ENCODE measurements around the gene CCDC188.

GRCh38 chr22:20099099-20099711 is 51.6 kb downstream of the CCDC188 start:
- TF ChIP-seq CTCF (conservative IDR thresholded peaks at IDR 0.05; ENCODE audit: low read depth, low read length) (no peak), EZH2 (IDR thresholded peaks at IDR 0.05; ENCODE audit: low read length, unreplicated experiment) (no peak)

Data from PC-3 (cell line).